Keratinocyte (primary cell): ENCODE data around the gene SORBS2. TPM values are rescaled to one million over a fixed set of nuclear protein-coding genes. Genes with fewer than 3 reads are reported as not detected.
"Not testable (repeated sequence)": the region's sequence is repeated elsewhere in the genome, so short reads cannot be mapped to it uniquely, and the experiment has no call there.

Source experiments
- DNase-seq: peaks from one replicate; pipeline ENCODE4 v3.0.0-alpha.2; 2011; ENCODE audit warnings: low read depth, missing footprints, low spot score
- FAIRE-seq: peaks from 2 replicates; lab custom pipeline; 2011; peaks lifted over from hg19 to GRCh38; lab: Jason Lieb, UNC
- H2AFZ ChIP-seq: 2 replicates; pipeline ENCODE4 v1.6.0; 2012; ENCODE audit warnings: low read length, control low read depth, inconsistent platforms; ENCODE audit not compliant: control insufficient read depth
- H3K27ac ChIP-seq: 2 replicates; pipeline ENCODE4 v1.5.1; 2011; ENCODE audit warnings: low read length; ENCODE audit not compliant: control insufficient read depth, insufficient read depth
- H3K27me3 ChIP-seq: 3 replicates; pipeline ENCODE4 v1.6.0; 2011; ENCODE audit warnings: low read length; ENCODE audit not compliant: control insufficient read depth, insufficient read depth; ENCODE audit errors: extremely low read depth
- H3K36me3 ChIP-seq, 2 experiments: 2 replicates in 1 of 2; 3 replicates in 1 of 2; pipeline ENCODE4 v1.5.1; 2011; ENCODE audit warnings: low read length in 2 of 2, mild to moderate bottlenecking in 1 of 2; ENCODE audit not compliant: control insufficient read depth in 2 of 2, insufficient read depth in 2 of 2; ENCODE audit errors: extremely low read depth in 1 of 2
- H3K4me1 ChIP-seq: 3 replicates; pipeline ENCODE4 v1.5.1; 2011; ENCODE audit warnings: low read length; ENCODE audit not compliant: control insufficient read depth, insufficient read depth; ENCODE audit errors: extremely low read depth
- H3K4me2 ChIP-seq: 3 replicates; pipeline ENCODE4 v1.6.0; 2011; ENCODE audit warnings: low read depth, low read length; ENCODE audit not compliant: control insufficient read depth, insufficient read depth; ENCODE audit errors: extremely low read depth
- H3K4me3 ChIP-seq, 3 experiments: fragments of 200-600 bp in 1 of 3; sonication (generic) in 1 of 3; 2 replicates in 2 of 3; 3 replicates in 1 of 3; pipeline ENCODE4 v1.5.1; 2011 to 2016; ENCODE audit warnings: low read length in 3 of 3, mild to moderate bottlenecking in 3 of 3, control low read depth in 2 of 3, inconsistent platforms in 1 of 3, low read depth in 1 of 3, mixed read lengths in 1 of 3, mixed run types in 1 of 3, moderate library complexity in 1 of 3; ENCODE audit not compliant: control insufficient read depth in 2 of 3, insufficient read depth in 2 of 3; ENCODE audit errors: extremely low read depth in 1 of 3
- H3K79me2 ChIP-seq: 2 replicates; pipeline ENCODE4 v1.6.0; 2012; ENCODE audit warnings: low read length; ENCODE audit not compliant: control insufficient read depth, insufficient read depth
- H3K9ac ChIP-seq: 3 replicates; pipeline ENCODE4 v1.6.0; 2011; ENCODE audit warnings: low read length; ENCODE audit not compliant: control insufficient read depth, insufficient read depth; ENCODE audit errors: extremely low read depth
- H3K9me1 ChIP-seq: 3 replicates; pipeline ENCODE4 v1.6.0; 2011; ENCODE audit warnings: low read length; ENCODE audit not compliant: control insufficient read depth, insufficient read depth; ENCODE audit errors: extremely low read depth
- H3K9me3 ChIP-seq: 2 replicates; pipeline ENCODE4 v1.5.1; 2012; ENCODE audit warnings: low read depth, low read length; ENCODE audit not compliant: control insufficient read depth
- H4K20me1 ChIP-seq: 3 replicates; pipeline ENCODE4 v1.6.0; 2011; ENCODE audit warnings: low read length; ENCODE audit not compliant: control insufficient read depth, insufficient read depth; ENCODE audit errors: extremely low read depth
- CTCF ChIP-seq, 3 experiments: IDR thresholded peaks in 1 of 3; conservative IDR thresholded peaks in 1 of 3; optimal IDR thresholded peaks in 1 of 3; 2 replicates in 2 of 3; 3 replicates in 1 of 3; pipeline versions ENCODE3 to v1.5.1; 2011; ENCODE audit warnings: low read length in 3 of 3, mild to moderate bottlenecking in 3 of 3, moderate library complexity in 2 of 3, control low read depth in 1 of 3, inconsistent platforms in 1 of 3; ENCODE audit not compliant: insufficient read depth in 2 of 3; ENCODE audit errors: extremely low read depth in 1 of 3
- EZH2 ChIP-seq: IDR thresholded peaks from one replicate; pipeline ENCODE4 v1.6.1; 2012; ENCODE audit warnings: inconsistent platforms, mild to moderate bottlenecking, low read length, moderate library complexity
- dilution Hi-C: fragments of 300-500 bp; cut with MboI; formaldehyde crosslinking; loops from one replicate; pipeline ENCODE4 v1.7.0; 2020; ENCODE audit warnings: low sequenced_read_pairs; ENCODE audit not compliant: extremely low pct_ligation_motif_present
- polyA plus RNA-seq, 5 experiments: library from polyadenylated mRNA; depleted of rRNA in 3 of 5; stranded (reverse) in 3 of 5; stranded (forward) in 1 of 5; unstranded in 1 of 5; fragments of >200 nt; gene quantifications; 1 replicate in 1 of 5; 2 replicates in 3 of 5; 3 replicates in 1 of 5; pipeline versions ENCODE4 v1.2.1 to v1.2.3, GENCODE V29; 2011 to 2012; ENCODE audit warnings: missing spikeins in 2 of 5, low read depth in 1 of 5, low replicate concordance in 1 of 5

The SORBS2 gene
- polyA plus RNA-seq, 1 donor (not counting 4 experiments of a cell fraction or from before 2014, with no cell fraction given) = 0.14 TPM

- Histone ChIP-seq H3K27me3 (no peaks in the 10 kb centered on the region), H4K20me1 (no peaks in the 10 kb centered on the region), H3K4me3 (no peak overlapping the region), H3K4me2 (no peak overlapping the region), H3K79me2 (no peaks in the 10 kb centered on the region), H3K36me3 (no peaks in the 10 kb centered on the region), H3K27ac (no peak overlapping the region), H3K9me1 (no peaks in the 10 kb centered on the region), H2AFZ (no peak overlapping the region), H3K4me1 (peaks cover 8% of the 10 kb centered on the region), H3K9ac (no peak overlapping the region), H3K9me3 (no peaks in the 10 kb centered on the region)
- TF ChIP-seq CTCF (optimal IDR thresholded peaks at IDR 0.05 in 1 of 3, IDR thresholded peaks at IDR 0.05 in 1 of 3, conservative IDR thresholded peaks at IDR 0.05 in 1 of 3; ENCODE audit: extremely low read depth in 1 of 3, insufficient read depth in 2 of 3, low read length in 3 of 3) (no peak), EZH2 (no peak)
- DNase-seq (no peak), FAIRE-seq (no peak)
- dilution Hi-C loops = no loop called here
Observed at GRCh38 chr4:185708348-185708747, 103.6 kb downstream of the SORBS2 start.

- H3K4me2 ChIP-seq, dilution Hi-C loops, H3K9me1 ChIP-seq, H3K79me2 ChIP-seq, H4K20me1 ChIP-seq, FAIRE-seq, H3K36me3 ChIP-seq, H3K4me3 ChIP-seq, H3K27me3 ChIP-seq, H2AFZ ChIP-seq, DNase-seq, H3K9ac ChIP-seq, H3K4me1 ChIP-seq, H3K9me3 ChIP-seq: not testable (repeated sequence)
- peak overlapping the region; percentile 10 for H3K27ac ChIP-seq
Observed at GRCh38 chr4:185707622-185708021, 104.4 kb downstream of the SORBS2 start.

GRCh38 chr4:185702147-185702663 lies 109.8 kb downstream of the SORBS2 start:
- Histone ChIP-seq H3K27ac (no peak overlapping the region), H2AFZ (no peak overlapping the region), H3K36me3 (no peaks in the 10 kb centered on the region), H3K4me2 (no peak overlapping the region), H4K20me1 (no peaks in the 10 kb centered on the region), H3K9me1 (no peaks in the 10 kb centered on the region), H3K9me3 (no peaks in the 10 kb centered on the region), H3K9ac (no peak overlapping the region), H3K27me3 (no peaks in the 10 kb centered on the region), H3K4me3 (no peak overlapping the region), H3K4me1 (no peaks in the 10 kb centered on the region), H3K79me2 (no peaks in the 10 kb centered on the region)
- TF ChIP-seq CTCF (optimal IDR thresholded peaks at IDR 0.05 in 1 of 3, IDR thresholded peaks at IDR 0.05 in 1 of 3, conservative IDR thresholded peaks at IDR 0.05 in 1 of 3; ENCODE audit: extremely low read depth in 1 of 3, insufficient read depth in 2 of 3, low read length in 3 of 3) = no peak
- TF ChIP-seq EZH2 = no peak
- dilution Hi-C loops = no loop called here
- FAIRE-seq (no peak), DNase-seq (no peak)
